Measurements from ENCODE around the gene PLEK.

DNA sequence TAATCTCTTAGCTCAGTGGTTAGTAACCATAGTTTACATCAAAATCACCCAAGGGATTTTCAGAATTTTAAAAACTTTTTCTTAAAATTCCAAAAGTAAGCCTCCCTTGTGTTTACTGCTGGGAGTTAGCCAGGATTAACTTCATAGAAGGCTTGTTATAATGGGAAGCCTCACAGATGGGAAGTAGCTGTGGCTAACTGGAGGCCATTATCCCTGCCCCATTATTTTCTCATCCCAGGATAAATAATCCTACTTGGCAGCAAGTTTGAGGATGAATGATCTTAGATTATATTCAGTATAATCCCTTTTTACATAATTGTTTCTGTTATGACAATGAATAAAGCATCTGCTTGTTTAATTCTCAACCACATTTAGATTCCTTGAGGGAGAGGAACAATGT lies 25.5 kb downstream of the PLEK start:
- TF ChIP-seq, protein P1, sequence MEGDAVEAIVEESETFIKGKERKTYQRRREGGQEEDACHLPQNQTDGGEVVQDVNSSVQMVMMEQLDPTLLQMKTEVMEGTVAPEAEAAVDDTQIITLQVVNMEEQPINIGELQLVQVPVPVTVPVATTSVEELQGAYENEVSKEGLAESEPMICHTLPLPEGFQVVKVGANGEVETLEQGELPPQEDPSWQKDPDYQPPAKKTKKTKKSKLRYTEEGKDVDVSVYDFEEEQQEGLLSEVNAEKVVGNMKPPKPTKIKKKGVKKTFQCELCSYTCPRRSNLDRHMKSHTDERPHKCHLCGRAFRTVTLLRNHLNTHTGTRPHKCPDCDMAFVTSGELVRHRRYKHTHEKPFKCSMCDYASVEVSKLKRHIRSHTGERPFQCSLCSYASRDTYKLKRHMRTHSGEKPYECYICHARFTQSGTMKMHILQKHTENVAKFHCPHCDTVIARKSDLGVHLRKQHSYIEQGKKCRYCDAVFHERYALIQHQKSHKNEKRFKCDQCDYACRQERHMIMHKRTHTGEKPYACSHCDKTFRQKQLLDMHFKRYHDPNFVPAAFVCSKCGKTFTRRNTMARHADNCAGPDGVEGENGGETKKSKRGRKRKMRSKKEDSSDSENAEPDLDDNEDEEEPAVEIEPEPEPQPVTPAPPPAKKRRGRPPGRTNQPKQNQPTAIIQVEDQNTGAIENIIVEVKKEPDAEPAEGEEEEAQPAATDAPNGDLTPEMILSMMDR (IDR thresholded peaks at IDR 0.05), result no peak
- TF ChIP-seq POLR2A (IDR thresholded peaks at IDR 0.05), result no peak
- TF ChIP-seq EP300 (IDR thresholded peaks at IDR 0.05), result no peak
